Measurements from ENCODE around the gene GGPS1.

The GGPS1 gene

DNA sequence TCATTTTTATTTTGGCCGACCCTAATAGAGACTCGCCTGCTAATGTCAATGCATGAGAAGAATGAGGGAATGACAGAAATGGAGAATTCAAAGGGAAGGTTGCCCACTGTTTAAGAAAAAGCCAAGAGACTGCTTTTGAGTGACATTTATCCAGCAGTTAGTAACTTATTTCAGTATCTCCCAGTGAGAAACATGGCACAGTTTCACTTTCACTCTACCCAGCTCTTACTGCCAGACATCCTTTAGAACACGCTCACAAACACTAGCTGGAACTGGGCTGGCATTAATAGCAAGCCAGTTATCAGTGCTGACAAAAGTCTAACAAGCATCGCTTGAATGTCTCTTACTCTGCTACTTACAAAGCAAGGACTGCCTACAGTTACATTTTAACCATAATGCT lies 8.5 kb downstream of the GGPS1 start:
- in situ Hi-C loops (cut with HindIII; ENCODE audit: low sequenced_read_pairs): no loop called here
- TF ChIP-seq, protein P1, sequence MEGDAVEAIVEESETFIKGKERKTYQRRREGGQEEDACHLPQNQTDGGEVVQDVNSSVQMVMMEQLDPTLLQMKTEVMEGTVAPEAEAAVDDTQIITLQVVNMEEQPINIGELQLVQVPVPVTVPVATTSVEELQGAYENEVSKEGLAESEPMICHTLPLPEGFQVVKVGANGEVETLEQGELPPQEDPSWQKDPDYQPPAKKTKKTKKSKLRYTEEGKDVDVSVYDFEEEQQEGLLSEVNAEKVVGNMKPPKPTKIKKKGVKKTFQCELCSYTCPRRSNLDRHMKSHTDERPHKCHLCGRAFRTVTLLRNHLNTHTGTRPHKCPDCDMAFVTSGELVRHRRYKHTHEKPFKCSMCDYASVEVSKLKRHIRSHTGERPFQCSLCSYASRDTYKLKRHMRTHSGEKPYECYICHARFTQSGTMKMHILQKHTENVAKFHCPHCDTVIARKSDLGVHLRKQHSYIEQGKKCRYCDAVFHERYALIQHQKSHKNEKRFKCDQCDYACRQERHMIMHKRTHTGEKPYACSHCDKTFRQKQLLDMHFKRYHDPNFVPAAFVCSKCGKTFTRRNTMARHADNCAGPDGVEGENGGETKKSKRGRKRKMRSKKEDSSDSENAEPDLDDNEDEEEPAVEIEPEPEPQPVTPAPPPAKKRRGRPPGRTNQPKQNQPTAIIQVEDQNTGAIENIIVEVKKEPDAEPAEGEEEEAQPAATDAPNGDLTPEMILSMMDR (IDR thresholded peaks at IDR 0.05; ENCODE audit: low read depth, low read length): no peak
- H3K4me3 ChIP-seq (ENCODE audit: low read depth, low read length): no peak overlapping the region
- DNase-seq (ENCODE audit: low read depth, low spot score): no peak

DNA sequence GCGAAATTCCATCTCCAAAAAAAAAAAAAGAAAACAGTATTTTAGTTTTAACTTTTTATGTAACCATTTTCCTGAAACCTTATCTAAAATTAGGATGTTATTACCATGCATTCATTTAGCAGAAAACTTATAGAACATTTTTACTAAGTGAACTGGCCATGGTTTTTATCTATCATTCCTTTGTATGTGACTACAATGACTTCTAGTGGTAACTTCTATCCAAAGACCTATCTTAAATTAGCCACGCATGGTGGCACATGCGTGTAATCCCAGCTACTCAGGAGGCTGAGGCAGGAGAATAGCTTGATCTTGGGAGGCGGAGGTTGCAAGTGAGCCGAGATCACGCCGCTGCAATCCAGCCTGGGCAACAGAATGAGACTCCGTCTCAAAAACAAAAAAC lies 11.4 kb downstream of the GGPS1 start:
- no peak overlapping the region for H3K4me3 ChIP-seq (ENCODE audit: low read depth, low read length)
- TF ChIP-seq, protein P1 (IDR thresholded peaks at IDR 0.05; ENCODE audit: low read depth, low read length): no peak
- in situ Hi-C loops (cut with HindIII; ENCODE audit: low sequenced_read_pairs): no loop called here
- DNase-seq (ENCODE audit: low read depth, low spot score): no peak

DNA sequence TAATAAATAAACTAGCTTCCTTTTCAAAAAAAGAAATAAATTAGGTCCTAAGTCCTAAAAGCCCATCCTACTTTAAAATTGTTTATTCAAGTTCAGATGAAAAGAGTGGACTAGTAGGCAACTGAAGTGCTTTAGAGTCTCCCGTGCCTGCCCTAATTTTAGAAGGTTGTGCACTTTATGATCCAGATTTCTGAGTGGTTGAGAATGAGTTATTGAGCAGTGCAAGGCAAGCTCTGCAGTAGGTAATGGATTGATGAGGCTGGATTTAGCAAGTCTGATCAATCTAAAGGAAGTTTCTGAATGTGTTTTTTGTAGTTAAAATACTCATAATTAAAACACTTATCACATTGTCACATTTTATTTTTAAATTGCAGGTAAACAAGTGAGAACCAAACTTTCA lies 13.0 kb downstream of the GGPS1 start:
- DNase-seq (ENCODE audit: low read depth, low spot score): no peak
- in situ Hi-C loops (cut with HindIII; ENCODE audit: low sequenced_read_pairs): no loop called here
- no peak overlapping the region for H3K4me3 ChIP-seq (ENCODE audit: low read depth, low read length)
- TF ChIP-seq, protein P1 (IDR thresholded peaks at IDR 0.05; ENCODE audit: low read depth, low read length): no peak

DNA sequence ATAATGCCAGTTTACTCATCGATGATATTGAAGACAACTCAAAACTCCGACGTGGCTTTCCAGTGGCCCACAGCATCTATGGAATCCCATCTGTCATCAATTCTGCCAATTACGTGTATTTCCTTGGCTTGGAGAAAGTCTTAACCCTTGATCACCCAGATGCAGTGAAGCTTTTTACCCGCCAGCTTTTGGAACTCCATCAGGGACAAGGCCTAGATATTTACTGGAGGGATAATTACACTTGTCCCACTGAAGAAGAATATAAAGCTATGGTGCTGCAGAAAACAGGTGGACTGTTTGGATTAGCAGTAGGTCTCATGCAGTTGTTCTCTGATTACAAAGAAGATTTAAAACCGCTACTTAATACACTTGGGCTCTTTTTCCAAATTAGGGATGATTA lies 13.7 kb downstream of the GGPS1 start:
- no peak for DNase-seq (ENCODE audit: low read depth, low spot score)
- TF ChIP-seq, protein P1 (IDR thresholded peaks at IDR 0.05; ENCODE audit: low read depth, low read length): no peak
- in situ Hi-C loops (cut with HindIII; ENCODE audit: low sequenced_read_pairs): no loop called here
- no peak overlapping the region for H3K4me3 ChIP-seq (ENCODE audit: low read depth, low read length)

DNA sequence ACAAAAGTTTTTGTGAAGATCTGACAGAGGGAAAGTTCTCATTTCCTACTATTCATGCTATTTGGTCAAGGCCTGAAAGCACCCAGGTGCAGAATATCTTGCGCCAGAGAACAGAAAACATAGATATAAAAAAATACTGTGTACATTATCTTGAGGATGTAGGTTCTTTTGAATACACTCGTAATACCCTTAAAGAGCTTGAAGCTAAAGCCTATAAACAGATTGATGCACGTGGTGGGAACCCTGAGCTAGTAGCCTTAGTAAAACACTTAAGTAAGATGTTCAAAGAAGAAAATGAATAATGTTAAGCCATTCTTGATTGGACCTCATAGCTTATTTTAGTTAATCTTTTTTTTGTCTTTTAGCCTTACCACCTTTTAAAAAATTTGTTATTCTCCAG lies 14.1 kb downstream of the GGPS1 start:
- in situ Hi-C loops (cut with HindIII; ENCODE audit: low sequenced_read_pairs): no loop called here
- DNase-seq (ENCODE audit: low read depth, low spot score): no peak
- TF ChIP-seq, protein P1 (IDR thresholded peaks at IDR 0.05; ENCODE audit: low read depth, low read length): no peak
- no peak overlapping the region for H3K4me3 ChIP-seq (ENCODE audit: low read depth, low read length)

DNA sequence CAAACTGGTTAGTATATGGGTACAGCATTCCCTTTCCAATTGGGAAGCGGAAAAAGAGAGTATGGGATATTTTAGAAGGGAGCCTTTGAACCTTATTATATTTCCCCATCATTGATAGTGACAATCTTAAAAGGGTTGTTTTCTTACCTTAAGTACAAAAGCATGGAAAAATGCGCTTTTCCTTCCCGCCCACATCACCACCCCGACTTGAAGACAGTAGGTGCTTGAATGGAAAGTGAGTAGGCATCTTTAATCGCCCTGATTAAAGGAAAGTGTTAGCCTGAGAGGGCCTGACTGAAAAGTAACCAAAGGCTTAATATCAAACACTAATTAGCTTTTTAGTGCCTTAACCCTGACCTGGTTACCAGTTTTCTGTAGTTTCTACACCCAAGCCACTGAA lies 15.4 kb downstream of the GGPS1 start:
- TF ChIP-seq, protein P1 (IDR thresholded peaks at IDR 0.05; ENCODE audit: low read depth, low read length): no peak
- no peak for DNase-seq (ENCODE audit: low read depth, low spot score)
- no peak overlapping the region for H3K4me3 ChIP-seq (ENCODE audit: low read depth, low read length)
- in situ Hi-C loops (cut with HindIII; ENCODE audit: low sequenced_read_pairs): no loop called here

DNA sequence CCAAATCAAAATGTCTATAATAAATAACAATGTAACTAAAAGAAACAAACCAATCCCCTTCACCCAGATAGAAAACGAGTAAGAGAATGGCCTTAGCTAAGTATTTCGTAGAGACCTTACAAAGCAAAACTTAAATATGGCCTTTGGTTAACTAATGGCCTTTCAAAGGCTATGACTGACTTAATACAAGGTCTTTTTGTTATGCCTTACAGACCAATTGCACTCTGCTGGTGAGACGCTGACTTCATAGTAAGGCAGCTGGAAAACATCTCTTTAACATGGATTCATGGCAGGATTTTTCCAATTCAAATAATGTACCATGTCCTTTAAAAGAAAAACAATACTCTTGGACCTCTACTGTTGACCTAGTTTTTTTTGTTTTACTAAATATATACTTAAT lies 23.1 kb downstream of the GGPS1 start:
- TF ChIP-seq, protein P1 (IDR thresholded peaks at IDR 0.05; ENCODE audit: low read depth, low read length): no peak
- in situ Hi-C loops (cut with HindIII; ENCODE audit: low sequenced_read_pairs): no loop called here
- H3K4me3 ChIP-seq (ENCODE audit: low read depth, low read length): no peak overlapping the region
- DNase-seq (ENCODE audit: low read depth, low spot score): no peak
